CD4-positive, alpha-beta T cell treated with Interleukin-12 subunit alpha and Interleukin-12 subunit beta, for 1 hour (primary cell): Measurements from ENCODE around the gene EMC6.
"Not testable (repeated sequence)": the region's sequence is repeated elsewhere in the genome, so short reads cannot be mapped to it uniquely, and the experiment has no call there.

Experiments used
- DNase-seq: peaks from one replicate; pipeline ENCODE4 v3.0.0-alpha.2; 2020

EMC6 gene

DNA sequence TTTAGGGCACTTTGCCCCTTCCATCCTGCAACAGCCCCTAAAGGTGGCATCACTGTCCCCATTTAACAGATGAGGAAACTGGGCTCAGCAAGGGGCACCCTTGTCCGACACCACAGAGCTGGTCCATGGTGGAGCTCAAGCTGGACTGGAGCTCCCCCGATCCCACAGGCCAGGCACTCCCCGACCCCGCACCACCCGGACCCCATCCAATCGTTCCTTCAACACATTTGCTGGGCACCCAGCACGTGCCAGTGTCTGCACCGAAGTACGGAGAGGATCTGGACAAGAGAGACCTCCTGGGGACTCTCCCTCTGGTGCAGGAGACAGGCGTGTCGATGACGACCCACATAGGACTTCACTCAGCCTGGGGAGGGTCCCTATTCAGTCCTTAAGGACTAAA lies 13.4 kb downstream of the EMC6 start:
- no peak for DNase-seq

DNA sequence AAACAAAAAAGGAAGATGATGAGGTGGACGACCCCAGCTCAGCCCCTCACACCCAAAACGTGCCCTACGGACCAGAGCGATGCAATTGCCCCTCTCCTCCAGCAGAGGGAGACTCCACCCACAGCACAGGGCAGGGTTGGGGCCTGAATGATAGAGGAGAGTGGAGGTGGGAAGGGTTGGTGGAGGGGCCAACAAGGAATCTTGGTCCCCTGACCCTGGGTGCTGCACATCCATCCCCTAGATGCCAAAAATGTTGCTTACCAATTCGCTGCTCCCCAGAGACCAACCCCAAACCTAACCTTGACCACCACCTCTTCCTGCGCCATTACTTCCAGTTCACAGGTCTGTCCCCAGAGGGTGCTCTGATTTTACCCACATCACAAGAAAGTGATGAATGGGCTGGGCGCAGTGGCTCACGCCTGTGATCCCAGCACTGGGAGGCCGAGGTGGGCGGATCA lies 14.5 kb downstream of the EMC6 start:
- DNase-seq: peak; percentile 64

DNA sequence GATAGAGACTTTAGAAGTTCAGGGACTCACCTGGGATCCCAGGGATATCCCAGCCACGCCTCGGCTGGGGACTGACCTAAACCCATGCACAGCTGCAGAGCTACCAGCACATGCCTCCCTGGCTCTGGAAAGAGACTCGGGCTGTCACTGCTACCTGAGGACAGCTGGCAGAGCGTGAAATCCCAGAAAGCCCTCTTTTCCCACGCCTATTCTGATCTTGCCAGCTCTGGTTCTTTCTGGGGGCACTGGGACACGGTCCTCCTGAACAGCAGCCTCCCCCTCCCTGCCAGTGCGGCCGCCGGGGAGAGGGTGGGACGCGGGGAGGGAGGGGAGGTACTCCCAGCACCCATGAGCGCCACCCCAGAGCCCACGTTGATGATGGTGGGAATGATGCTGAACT lies 16.6 kb downstream of the EMC6 start:
- no peak for DNase-seq

DNA sequence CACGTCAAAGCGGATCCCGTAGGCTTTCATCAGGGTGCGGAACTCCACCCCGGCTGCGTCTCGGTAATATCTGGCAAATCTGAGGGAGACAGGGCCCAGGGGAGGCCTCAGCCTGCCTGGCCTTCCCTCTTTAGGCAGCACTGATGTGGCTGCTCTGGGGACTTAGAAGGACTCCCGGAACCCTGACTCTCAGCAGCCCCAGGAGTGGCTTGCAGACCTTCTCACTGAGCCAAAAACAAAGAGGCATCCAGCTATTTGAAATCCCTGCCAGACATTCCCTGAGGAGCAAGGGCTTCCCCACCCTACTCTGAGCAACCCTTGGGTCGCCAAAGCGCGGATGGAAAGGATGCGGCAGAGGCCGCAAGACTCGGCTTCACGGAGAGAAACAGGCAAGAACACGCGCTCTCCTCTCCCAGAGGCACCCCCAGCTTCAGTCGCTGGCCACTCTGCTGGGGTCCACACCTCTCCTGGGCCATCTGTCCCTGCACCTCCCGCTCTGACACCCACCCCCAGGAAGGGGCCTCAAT lies 19.5 kb downstream of the EMC6 start:
- DNase-seq: no peak

DNA sequence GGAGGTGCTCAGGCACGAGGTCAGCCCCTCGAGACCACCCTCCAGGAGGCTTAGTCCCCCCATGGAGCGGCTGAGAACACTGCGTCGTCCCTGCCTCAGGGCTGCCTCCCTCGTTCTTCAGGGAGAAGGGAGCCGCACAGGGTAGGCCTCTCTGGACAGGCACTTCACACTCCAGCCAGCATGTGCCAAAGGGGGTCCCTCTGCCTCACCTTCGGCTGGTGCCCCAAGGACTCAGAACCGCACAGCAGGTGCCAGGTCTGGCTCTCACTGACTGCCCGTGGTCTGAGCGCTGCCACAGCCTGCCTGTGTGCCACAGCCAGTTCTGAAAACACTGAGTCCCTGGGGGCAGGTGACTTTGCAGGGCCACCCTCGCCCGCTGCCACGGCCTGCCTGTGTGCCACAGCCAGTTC lies 20.2 kb downstream of the EMC6 start:
- DNase-seq: no peak

DNA sequence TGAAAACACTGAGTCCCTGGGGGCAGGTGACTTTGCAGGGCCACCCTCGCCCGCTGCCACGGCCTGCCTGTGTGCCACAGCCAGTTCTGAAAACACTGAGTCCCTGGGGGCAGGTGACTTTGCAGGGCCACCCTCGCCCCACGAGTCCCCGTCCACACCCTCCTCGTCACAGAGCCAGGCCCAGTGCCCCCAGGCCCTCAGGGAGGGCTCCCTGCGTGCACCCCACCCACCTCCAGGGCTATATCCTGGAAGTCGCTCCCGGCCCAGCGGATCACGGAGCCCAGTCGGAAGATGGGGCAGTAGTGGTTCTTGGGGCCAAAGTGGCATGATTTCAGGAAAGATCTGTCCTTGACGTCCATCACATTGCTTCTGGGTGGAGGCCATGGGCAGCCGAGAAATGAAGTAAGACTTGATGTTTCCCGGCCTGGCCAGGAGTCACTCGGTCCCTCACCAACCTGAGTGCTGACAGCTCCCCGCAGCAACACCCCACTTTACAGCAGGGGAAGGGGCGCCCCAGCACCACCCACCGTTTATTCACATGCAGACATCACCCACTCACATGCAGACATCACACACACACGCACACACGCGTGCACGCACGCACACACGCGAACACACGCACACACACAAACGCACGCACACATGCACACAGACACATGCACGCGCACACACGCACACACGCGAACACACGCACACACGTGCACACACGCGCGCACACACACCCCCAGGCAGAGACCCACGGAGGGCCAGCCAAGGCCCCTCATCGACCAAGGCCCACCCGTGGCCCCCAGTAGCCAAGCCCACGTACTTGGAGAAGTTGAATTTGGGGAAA lies 20.9 kb downstream of the EMC6 start:
- DNase-seq: no peak

DNA sequence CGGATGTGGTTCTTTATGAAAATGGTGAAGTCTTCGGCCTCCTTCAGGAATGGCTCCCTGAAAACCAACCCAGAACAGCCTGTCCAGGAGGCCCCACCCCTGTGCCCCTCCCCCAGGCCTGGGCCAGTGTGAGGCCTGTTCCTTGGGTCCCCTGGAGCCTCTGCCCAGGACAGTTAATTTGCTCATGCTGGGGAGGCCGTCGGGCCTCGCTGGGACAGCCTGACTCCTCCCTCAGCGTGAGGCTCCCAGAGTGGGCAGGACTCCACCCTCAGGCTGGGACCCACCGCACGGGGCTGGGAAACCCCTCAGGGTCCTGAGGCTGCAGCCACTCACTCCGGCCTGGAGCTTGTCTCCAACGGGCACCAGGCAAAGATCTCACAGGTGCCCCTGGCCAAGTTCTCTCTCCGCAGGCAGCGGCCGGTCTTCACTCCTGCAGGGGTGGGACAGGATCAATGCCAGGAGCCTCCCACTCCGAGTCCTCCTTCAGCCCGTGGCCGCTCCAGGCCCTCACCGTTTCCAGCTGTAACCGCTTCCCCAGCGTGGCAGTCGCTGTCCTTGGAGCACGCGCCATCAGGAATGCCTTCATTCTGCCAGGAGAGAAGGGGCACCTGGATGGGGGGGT lies 21.6 kb downstream of the EMC6 start:
- no peak for DNase-seq

DNA sequence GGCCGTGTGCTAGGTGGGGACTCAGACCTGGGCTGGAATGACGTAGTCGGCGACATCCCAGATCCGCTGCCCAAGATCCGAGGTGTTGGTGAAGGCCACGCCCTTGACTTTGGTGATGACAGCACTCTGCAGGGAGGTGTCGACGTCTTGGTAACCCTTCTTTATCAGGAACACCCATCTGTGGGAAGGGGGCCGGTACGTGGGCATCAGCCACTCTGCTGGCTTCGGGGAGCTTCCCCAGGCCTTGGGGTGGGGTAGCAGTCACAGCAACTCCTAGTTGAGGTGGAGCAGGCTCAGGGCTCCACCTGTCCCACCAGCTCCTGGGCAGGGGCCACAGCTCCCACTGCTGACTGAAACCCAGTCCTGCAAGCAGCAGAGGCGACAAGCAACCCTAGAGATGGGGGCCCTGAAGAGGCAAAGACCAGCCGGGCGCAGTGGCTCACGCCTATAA lies 23.0 kb downstream of the EMC6 start:
- no peak for DNase-seq

DNA sequence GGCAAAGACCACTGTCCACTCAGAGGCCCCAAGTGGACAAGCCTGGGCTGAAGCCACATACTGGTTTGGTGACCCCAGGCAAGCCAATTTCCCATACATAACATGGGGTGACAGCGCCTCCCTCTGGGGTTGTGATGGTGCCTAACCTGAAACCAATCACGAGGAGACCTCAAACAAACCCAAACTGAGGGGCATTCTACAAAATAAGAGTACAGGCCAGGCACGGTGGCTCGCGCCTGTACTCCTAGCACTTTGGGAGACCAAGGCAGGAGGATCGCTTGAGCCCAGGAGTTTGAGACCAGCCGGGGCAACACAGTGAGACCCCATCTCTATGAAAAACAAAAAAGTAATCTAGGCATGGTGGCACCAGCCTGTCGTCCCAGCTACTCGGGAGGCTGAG lies 23.7 kb downstream of the EMC6 start:
- DNase-seq: no peak

DNA sequence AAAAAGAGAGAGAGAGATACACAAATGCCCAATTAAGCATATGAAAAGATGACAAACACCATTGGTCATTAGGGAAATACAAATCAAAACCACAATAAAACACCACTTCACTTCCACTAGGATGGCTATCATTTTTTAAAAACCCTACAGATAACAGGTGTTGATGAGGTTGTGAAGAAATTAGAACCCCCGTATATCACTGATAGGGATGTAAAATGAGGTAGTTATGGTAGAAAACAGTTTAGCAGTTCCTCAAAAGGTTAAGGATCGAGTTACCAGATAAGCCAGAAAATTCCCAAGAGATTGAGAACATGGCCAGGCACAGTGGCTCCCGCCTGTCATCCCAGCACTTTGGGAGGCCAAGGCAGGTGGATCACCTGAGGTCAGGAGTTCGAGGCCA lies 24.5 kb downstream of the EMC6 start:
- no peak for DNase-seq

DNA sequence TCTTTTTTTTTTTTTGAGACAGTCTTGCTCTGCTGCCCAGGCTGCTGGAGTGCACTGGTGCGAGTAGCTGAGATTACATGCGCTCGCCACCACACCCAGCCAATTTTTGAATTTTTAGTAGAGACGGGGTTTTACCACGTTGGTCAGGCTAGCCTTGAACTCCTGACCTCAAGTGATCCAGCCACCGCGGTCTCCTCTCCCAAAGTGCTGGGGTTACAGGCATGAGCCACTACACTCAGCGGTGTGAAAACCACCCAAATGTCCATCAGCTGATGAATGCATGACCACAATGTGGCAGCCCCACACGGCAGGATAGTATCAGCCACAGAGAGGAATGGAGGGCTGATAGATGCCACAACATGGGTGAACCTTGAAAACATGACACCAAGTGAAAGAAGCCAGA lies 25.2 kb downstream of the EMC6 start:
- DNase-seq: peak; percentile 45

DNA sequence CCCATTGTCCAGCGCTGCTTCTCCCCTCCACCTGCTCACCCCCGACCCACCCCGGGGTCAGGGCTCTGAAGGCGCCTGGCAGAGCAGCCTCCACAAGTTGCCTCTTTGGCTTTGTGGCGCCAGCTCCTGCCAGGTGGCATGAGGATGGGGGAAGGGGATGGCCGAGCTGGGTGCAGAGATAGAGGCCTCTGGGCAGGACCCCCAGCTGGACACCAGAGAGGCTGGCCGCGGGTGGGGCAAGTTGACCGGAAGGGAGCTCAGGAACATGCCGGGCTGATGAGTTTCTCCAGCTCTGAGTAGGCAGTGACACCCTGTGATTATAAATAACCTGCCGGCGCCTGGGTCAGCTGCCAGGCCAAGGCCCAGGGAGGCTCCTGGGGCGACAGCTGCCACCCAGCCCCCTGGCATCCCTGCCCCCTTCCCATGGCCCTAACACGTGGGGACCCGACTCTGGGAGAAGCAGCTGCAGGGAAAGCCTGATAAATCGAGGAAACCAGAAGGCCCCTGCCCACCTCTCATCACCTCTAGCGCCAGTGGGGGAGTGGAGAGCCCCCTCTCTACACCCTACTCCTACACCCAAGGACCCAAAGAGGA lies 26.6 kb downstream of the EMC6 start:
- no peak for DNase-seq

DNA sequence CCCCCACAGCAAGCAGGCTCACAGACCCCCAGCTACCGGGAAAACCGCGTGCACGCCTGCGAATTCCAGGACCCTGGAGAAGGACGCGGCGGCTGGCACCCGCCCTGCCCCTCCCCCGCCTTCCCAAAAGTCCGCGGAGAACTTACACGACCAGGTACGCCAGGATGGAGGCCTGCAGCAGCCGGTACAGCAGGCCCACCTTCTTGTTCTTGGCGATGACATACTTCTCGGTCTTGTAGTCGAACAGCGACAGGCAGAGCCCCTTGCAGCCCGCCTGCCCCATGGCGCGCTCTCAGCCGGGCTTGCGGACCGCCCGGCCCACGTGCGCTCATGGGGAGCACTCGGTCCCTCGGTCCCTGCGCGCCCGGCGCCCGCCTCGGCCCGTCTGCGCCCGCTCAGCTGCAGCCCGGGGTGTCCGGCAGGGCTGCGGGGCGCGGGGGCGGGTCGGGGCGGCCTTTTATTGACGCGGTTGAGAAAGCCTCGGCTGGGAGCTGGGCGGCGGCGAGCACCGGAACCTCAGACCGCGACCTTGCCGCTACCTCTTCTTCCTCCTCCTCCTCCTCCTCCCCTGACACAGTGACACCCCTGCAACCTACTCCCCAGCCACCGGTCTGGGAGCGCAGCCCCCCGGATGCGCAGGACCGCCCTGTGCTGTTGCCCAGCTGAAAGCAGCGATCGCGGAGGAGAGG lies 27.3 kb downstream of the EMC6 start, which contains the start of gene P2RX5:
P2RX5 (minus strand) TSS at position 433 of the 689 bp plus-strand sequence; CDS start at position 283, 150 bp downstream.
- DNase-seq: peak; percentile 57

DNA sequence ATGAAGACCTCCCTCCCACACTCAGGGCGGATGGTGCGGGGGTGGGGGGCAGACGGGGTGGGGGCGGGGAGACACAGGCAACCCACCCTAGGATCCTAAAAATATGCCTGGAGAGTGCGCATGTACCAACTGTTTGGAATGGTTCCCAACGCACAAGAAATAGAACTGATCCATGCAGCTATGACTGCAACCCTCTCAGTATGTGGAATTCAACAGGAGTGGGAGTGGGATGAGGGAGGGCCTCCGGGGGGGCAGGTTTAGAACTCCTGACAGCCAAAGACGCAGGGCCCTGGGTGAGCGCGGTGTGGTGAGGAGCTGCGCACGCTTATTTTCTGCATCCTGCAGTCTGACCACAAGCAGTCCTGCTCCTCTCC lies 28.5 kb downstream of the EMC6 start:
- no peak for DNase-seq

DNA sequence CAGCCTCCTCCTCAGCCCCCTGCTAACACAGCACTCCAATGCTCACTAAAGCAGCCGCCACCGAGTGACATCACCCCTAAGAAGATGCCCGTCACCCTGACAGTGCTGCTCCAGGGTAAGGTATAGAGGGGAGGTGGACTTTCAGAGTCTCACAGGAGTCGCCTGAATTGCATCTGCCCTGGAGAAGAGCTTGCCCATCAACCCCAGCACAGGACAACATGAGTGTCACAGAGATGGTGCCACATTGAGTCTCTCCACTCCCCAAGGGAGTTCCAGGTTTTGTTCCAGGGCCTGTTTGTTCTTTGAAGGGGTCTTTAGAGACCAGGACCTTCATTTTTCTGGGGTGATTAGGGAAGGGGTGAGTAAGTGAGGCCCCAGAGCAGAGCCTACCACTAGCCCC lies 29.5 kb downstream of the EMC6 start:
- no peak for DNase-seq

DNA sequence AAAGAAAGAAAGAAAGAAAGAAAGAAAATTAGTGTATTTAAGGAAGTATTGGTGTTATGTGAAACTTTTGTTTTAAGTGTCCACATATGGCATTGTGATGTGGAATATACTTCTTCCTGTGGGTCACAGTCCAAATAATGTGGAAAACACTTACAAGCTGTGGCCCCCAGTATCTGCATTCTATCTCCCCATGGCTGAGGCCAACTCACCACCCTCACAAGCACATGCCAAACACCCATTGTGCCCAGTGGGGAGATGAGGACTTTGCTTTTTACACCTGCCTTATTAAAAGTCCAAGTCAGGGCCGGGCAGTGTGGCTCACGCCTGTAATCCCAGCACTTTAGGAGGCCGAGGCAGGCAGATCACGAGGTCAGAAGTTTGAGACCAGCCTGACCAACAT lies 31.3 kb downstream of the EMC6 start:
- DNase-seq: no peak

DNA sequence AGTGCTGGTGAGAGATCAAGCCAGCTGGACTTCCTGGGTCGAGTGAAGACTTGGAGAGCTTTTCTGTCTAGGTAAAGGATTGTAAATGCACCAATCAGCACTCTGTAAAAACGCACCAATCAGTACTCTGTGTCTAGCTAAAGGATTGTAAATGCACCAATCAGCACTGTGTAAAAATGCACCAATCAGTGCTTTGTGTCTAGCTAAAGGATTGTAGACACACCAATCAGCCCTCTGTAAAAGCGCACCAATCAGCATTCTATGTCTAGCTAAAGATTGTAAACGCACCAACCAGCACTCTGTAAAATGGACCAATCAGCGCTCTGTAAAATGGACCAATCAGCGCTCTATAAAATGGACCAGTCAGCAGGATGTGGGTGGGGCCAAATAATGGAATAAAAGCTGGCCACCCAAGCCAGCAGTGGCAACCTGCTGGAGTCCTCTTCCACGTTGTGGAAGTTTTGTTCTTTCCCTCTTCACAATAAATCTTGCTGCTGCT lies 33.5 kb downstream of the EMC6 start:
- DNase-seq: not testable (repeated sequence)

DNA sequence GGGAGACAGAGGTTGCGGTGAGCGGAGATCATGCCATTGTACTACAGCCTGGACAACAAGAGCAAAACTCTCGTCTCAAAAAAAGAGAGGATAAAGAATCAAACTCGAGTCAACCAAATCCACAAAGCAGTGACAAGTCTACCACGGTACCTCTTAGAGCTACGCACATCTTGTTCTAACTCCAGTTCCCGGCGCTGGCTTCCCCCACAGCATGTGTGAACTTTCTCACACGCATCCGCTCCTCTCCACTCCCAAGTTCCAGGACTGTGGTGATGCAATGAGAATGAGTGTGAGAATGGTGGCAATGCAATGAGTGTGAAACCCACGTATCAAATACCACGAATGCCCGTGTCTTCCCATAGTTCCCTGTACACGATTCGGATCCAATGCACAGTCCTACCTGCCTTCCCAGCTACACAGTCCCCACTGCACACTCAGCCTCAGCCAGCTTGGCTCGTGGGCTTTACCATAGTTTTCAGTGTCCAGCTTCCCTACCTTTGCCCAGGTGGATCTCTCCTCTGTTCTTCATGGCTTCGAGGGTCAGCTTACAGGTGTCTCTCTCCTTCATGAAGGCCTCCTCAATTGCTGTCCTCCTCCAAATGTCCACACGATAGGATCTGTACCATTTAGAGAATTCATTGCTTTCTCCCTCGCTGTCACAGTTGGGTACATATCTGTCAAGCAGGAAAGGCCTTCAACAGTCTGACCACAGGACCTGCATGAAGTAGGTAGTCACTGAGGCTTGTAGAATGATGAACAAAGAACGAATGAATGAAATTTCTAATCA lies 36.5 kb downstream of the EMC6 start:
- DNase-seq: no peak

DNA sequence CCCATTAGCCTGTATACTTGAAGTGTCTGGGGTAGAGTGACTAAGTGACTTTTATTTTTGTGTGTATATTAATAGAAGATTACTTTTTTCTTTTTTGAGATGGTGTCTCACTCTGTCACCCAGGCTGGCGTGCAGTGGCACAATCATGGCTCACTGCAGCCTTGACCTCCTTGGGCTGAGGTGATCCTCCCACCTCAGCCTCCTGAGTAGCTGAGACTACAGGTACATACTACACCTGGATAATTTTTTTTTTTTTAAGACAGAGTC lies 37.0 kb downstream of the EMC6 start:
- DNase-seq: not testable (repeated sequence)

DNA sequence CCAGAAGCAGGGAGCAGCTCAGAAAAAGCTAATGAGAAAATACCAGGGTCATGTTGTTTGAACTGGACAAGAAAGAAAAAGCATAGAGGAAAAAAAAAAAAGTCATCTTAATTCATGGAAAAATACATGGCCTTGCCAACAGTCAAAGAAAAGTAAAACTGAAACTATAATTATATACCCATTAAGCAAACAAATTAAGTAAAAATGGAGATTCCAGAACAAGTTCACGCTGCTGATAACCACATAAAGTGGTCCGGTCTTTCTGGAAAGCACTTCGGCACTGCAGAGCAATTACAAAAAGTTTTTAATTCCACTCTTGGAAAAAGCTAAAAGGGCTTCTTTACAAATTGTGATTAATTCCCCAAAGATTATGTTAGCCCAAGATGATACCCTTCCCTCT lies 39.8 kb downstream of the EMC6 start:
- no peak for DNase-seq

DNA sequence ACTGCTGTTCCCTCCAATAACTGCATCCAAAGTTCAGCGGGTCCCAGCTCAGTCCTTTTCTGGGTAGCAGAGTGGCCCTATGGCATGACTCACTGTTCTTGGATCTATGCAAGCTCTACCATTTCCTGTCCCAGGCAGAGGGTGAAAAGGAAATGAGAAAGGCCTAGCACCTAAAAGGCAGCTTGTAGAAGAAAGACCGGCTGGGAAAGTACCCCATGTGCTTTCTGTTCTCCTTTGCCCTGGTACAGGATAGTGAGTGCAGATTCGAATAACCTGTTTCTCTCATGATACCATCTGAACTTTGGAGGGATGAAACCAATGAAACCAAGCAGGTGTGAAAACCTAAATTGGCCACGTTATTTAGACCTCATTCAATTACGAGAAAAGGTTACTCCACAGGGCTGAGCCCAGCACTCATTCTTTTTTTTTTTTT lies 42.4 kb downstream of the EMC6 start:
- DNase-seq: peak; percentile 90

DNA sequence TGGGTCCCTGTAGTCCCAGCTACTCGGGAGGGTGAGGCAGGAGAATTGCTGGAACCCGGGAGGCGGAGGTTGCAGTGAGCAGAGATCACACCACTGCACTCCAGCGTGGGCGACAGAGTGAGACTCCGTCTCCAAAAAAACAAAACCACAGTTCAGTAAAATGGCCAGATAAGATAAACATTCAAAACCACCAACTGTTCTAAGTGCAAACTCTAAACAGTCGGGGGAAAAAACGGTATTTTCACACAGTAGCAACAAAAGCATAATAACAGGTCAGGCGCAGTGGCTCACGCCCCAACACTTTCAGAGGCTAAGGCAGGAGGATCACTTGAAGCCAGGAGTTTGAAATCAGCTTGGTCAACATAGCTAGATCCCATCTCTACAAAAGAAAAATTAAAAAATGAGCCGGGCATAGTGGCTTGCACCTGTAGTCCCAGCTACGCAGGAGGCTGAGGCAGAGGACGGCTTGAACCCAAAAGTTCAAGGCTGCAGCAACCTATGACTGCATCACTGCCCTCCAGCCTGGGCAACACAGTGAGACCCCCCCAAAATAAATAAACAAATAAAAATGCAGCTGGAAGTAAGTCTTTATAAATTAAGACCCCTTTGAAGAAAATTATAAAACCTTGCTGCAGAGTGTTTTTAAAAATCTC lies 44.3 kb downstream of the EMC6 start:
- peak; percentile 25 for DNase-seq
